Uterus (tissue), 2 donors: ENCODE data around the gene CCDC38.

Experiments used
- CTCF ChIP-seq, 4 experiments: fragments of 200-600 bp in 2 of 4; fragments of 450-650 bp in 2 of 4; sonication (generic) in 2 of 4; IDR thresholded peaks; one replicate each; pipeline ENCODE4 v1.5.1; 2016 to 2019; ENCODE audit warnings: antibody characterized with exemption in 4 of 4, mild to moderate bottlenecking in 2 of 4, moderate library complexity in 1 of 4
- POLR2A ChIP-seq, 2 donors: fragments of 450-650 bp; IDR thresholded peaks; one replicate each; pipeline ENCODE4 v1.6.1; 2016; ENCODE audit warnings: antibody characterized with exemption in 2 of 2, mild to moderate bottlenecking in 1 of 2, moderate library complexity in 1 of 2

- TF ChIP-seq CTCF (IDR thresholded peaks at IDR 0.05) (no peak), POLR2A (IDR thresholded peaks at IDR 0.05) (no peak)
These were observed 35.9 kb upstream of the CCDC38 start for GRCh38 chr12:95978351-95978750.
